Ishikawa (cell line): ENCODE data around the gene UAP1L1.

Experiments
- CEBPB ChIP-seq: IDR thresholded peaks from 2 replicates; pipeline ENCODE4 v1.6.1; 2012
- CREB1 ChIP-seq: IDR thresholded peaks from 2 replicates; pipeline ENCODE4 v1.6.1; 2012; ENCODE audit warnings: low read depth
- EGR1 ChIP-seq: IDR thresholded peaks from 2 replicates; pipeline ENCODE4 v1.6.1; 2012
- EP300 ChIP-seq: IDR thresholded peaks from 2 replicates; pipeline ENCODE4 v1.6.1; 2012; ENCODE audit warnings: borderline replicate concordance
- FOXM1 ChIP-seq: IDR thresholded peaks from 2 replicates; pipeline ENCODE4 v1.6.1; 2012; ENCODE audit warnings: low read depth, borderline replicate concordance
- MAX ChIP-seq: IDR thresholded peaks from 2 replicates; pipeline ENCODE4 v1.6.1; 2012
- NFIC ChIP-seq: IDR thresholded peaks from 2 replicates; pipeline ENCODE4 v1.6.1; 2012
- RAD21 ChIP-seq: IDR thresholded peaks from 2 replicates; pipeline ENCODE4 v1.6.1; 2012; ENCODE audit warnings: low read depth
- REST ChIP-seq: IDR thresholded peaks from 2 replicates; pipeline ENCODE4 v1.6.1; 2012; ENCODE audit warnings: low read depth, mild to moderate bottlenecking
- TAF1 ChIP-seq: IDR thresholded peaks from 2 replicates; pipeline ENCODE4 v1.6.1; 2012; ENCODE audit warnings: low read depth, mild to moderate bottlenecking
- TCF12 ChIP-seq: IDR thresholded peaks from 2 replicates; pipeline ENCODE4 v1.6.1; 2012; ENCODE audit warnings: low read depth
- TEAD4 ChIP-seq: IDR thresholded peaks from 2 replicates; pipeline ENCODE4 v1.6.1; 2012
- USF1 ChIP-seq: IDR thresholded peaks from 2 replicates; pipeline ENCODE4 v1.6.1; 2012
- YY1 ChIP-seq: IDR thresholded peaks from 2 replicates; pipeline ENCODE4 v1.6.1; 2012; ENCODE audit warnings: low read depth
- ZBTB7A ChIP-seq: IDR thresholded peaks from 2 replicates; pipeline ENCODE4 v1.6.1; 2012; ENCODE audit warnings: low read depth

The UAP1L1 gene

GRCh38 chr9:137051145-137051724 lies 26.1 kb upstream of the UAP1L1 start:
- TF ChIP-seq EP300 (no peak), FOXM1 (no peak), YY1 (no peak), TCF12 (no peak), MAX (no peak), REST (no peak), ZBTB7A (no peak), USF1 (no peak), TAF1 (no peak), NFIC (no peak), RAD21 (no peak), CEBPB (no peak)

- TF ChIP-seq MAX: no peak
Measured at GRCh38 chr9:137052293-137052692, 25.0 kb upstream of the UAP1L1 start.

GRCh38 chr9:137052998-137053943 lies 24.0 kb upstream of the UAP1L1 start:
- TF ChIP-seq CEBPB (no peak), TEAD4 (no peak), EGR1 (no peak), YY1 (no peak)

GRCh38 chr9:137053944-137054931 lies 23.1 kb upstream of the UAP1L1 start, which contains the start of gene ENTPD2:
TSS of gene ENTPD2 (minus strand) at chr9:137054061. CDS start at chr9:137053997, 64 bp downstream.
- TF ChIP-seq REST (no peak), TEAD4 (0 out of 2 replicates have a peak, but pooled peaks have one; percentile 10), FOXM1 (no peak), CEBPB (no peak), YY1 (no peak), NFIC (peak; percentile 41; the same call in 1 of the 2 replicates), TCF12 (peak; percentile 64), USF1 (no peak), CREB1 (no peak), EGR1 (peak; percentile 68), RAD21 (no peak), MAX (peak; percentile 72), EP300 (no peak), TAF1 (0 out of 2 replicates have a peak, but pooled peaks have one; percentile 37), ZBTB7A (peak; percentile 75; the same call in 1 of the 2 replicates)

GRCh38 chr9:137054932-137055384 lies 22.4 kb upstream of the UAP1L1 start:
- TF ChIP-seq TCF12: no peak
- no peak for TF ChIP-seq RAD21
- TF ChIP-seq NFIC: no peak
- TF ChIP-seq TAF1: no peak
- no peak for TF ChIP-seq FOXM1
- no peak for TF ChIP-seq EP300
- TF ChIP-seq TEAD4: no peak
- no peak for TF ChIP-seq USF1
- no peak for TF ChIP-seq YY1
- no peak for TF ChIP-seq ZBTB7A
- no peak for TF ChIP-seq CEBPB
- TF ChIP-seq EGR1: no peak
- TF ChIP-seq REST: no peak
- no peak for TF ChIP-seq CREB1
- TF ChIP-seq MAX: no peak
